Measurements from ENCODE around the gene BMPER. TPM values are rescaled to one million over a fixed set of nuclear protein-coding genes. Genes with fewer than 3 reads are reported as not detected.

The BMPER gene
- total and polyA plus RNA-seq, 2 experiments from 2014 or later = 4.5 to 6.3 TPM

- Histone ChIP-seq H3K9me2 (replicated peaks; ENCODE audit: insufficient read depth) (no peaks in the 10 kb centered on the region), H3K27ac (no peak overlapping the region), H3K9me3 (ENCODE audit: low read depth) (no peaks in the 10 kb centered on the region), H3K79me2 (no peaks in the 10 kb centered on the region), H3K4me1 (ENCODE audit: insufficient read depth) (no peaks in the 10 kb centered on the region), H2AFZ (no peak overlapping the region), H3K36me3 (replicated peaks; ENCODE audit: insufficient read depth, low read depth) (no peaks in the 10 kb centered on the region), H3K4me3 (no peak overlapping the region), H3K4me2 (no peak overlapping the region), H3K27me3 (no peaks in the 10 kb centered on the region), H4K20me1 (ENCODE audit: insufficient read depth, poor library complexity, severe bottlenecking) (no peaks in the 10 kb centered on the region)
- WGBS (ENCODE audit: low lambda C conversion rate, missing lambda C conversion rate) = 77% methylated on average over 3 of the region's 3 CpGs
- no peak for DNase-seq (ENCODE audit: low spot score)
- TF ChIP-seq EZH2 (IDR thresholded peaks at IDR 0.05; ENCODE audit: borderline replicate concordance) = no peak
- no peak for TF ChIP-seq EZH2phosphoT487 (IDR thresholded peaks at IDR 0.05; ENCODE audit: low read depth, severe bottlenecking, unreplicated experiment)
- TF ChIP-seq CTCF (IDR thresholded peaks at IDR 0.05; ENCODE audit: poor library complexity) = no peak
These were observed 257.3 kb downstream of the BMPER start for GRCh38 chr7:34162677-34163076.

GRCh38 chr7:34163956-34164355, 258.6 kb downstream of the BMPER start:
- TF ChIP-seq EZH2 (IDR thresholded peaks at IDR 0.05; ENCODE audit: borderline replicate concordance) (no peak), CTCF (IDR thresholded peaks at IDR 0.05; ENCODE audit: poor library complexity) (no peak), EZH2phosphoT487 (IDR thresholded peaks at IDR 0.05; ENCODE audit: low read depth, severe bottlenecking, unreplicated experiment) (no peak)
- Histone ChIP-seq H3K4me2 (no peak overlapping the region), H4K20me1 (ENCODE audit: insufficient read depth, poor library complexity, severe bottlenecking) (no peaks in the 10 kb centered on the region), H3K4me1 (ENCODE audit: insufficient read depth) (no peaks in the 10 kb centered on the region), H3K9me3 (ENCODE audit: low read depth) (no peaks in the 10 kb centered on the region), H3K27ac (no peak overlapping the region), H3K36me3 (replicated peaks; ENCODE audit: insufficient read depth, low read depth) (no peaks in the 10 kb centered on the region), H2AFZ (no peak overlapping the region), H3K79me2 (no peaks in the 10 kb centered on the region), H3K9me2 (replicated peaks; ENCODE audit: insufficient read depth) (no peaks in the 10 kb centered on the region), H3K4me3 (no peak overlapping the region), H3K27me3 (no peaks in the 10 kb centered on the region)
- 74% methylated on average over 1 of the region's 1 CpG for WGBS (ENCODE audit: low lambda C conversion rate, missing lambda C conversion rate)
- no peak for DNase-seq (ENCODE audit: low spot score)

GRCh38 chr7:34165466-34165865, 260.1 kb downstream of the BMPER start:
- no peak for DNase-seq (ENCODE audit: low spot score)
- WGBS (ENCODE audit: low lambda C conversion rate, missing lambda C conversion rate) = 92% methylated on average over 1 of the region's 1 CpG
- no peak for TF ChIP-seq EZH2 (IDR thresholded peaks at IDR 0.05; ENCODE audit: borderline replicate concordance)
- TF ChIP-seq CTCF (IDR thresholded peaks at IDR 0.05; ENCODE audit: poor library complexity) = no peak
- no peak for TF ChIP-seq EZH2phosphoT487 (IDR thresholded peaks at IDR 0.05; ENCODE audit: low read depth, severe bottlenecking, unreplicated experiment)
- Histone ChIP-seq H3K4me3 (no peak overlapping the region), H3K36me3 (replicated peaks; ENCODE audit: insufficient read depth, low read depth) (no peaks in the 10 kb centered on the region), H4K20me1 (ENCODE audit: insufficient read depth, poor library complexity, severe bottlenecking) (no peaks in the 10 kb centered on the region), H3K4me2 (no peak overlapping the region), H3K4me1 (ENCODE audit: insufficient read depth) (no peaks in the 10 kb centered on the region), H3K9me2 (replicated peaks; ENCODE audit: insufficient read depth) (no peaks in the 10 kb centered on the region), H3K79me2 (no peaks in the 10 kb centered on the region), H3K27ac (no peak overlapping the region), H2AFZ (no peak overlapping the region), H3K27me3 (no peaks in the 10 kb centered on the region), H3K9me3 (ENCODE audit: low read depth) (no peaks in the 10 kb centered on the region)
